Neural crest cell (in vitro differentiated cells): ENCODE data around the gene TBC1D23. TPM values are rescaled to one million over a fixed set of nuclear protein-coding genes. Genes with fewer than 3 reads are reported as not detected.
A peak's percentile ranks its signal among the peaks of the same experiment; 100 is the strongest.
"Not testable (repeated sequence)": the region's sequence is repeated elsewhere in the genome, so short reads cannot be mapped to it uniquely, and the experiment has no call there.

ENCODE experiments used
- DNase-seq: peaks from one replicate; pipeline ENCODE4 v3.0.0; 2021; ENCODE audit warnings: low read depth, mixed read lengths, low spot score
- H3K27ac Mint-ChIP-seq: one replicate; pipeline ENCODE4 v1.8.0; 2021; ENCODE audit warnings: mild to moderate bottlenecking, mixed read lengths; ENCODE audit not compliant: unreplicated experiment
- H3K27me3 Mint-ChIP-seq: 2 replicates; pipeline ENCODE4 v1.8.0; 2021; ENCODE audit warnings: low read depth, mild to moderate bottlenecking, mixed read lengths
- H3K36me3 Mint-ChIP-seq: 2 replicates; pipeline ENCODE4 v1.8.0; 2021; ENCODE audit warnings: low read depth, mild to moderate bottlenecking, mixed read lengths
- H3K4me1 Mint-ChIP-seq: 2 replicates; pipeline ENCODE4 v1.8.0; 2021; ENCODE audit warnings: mixed read lengths
- H3K4me3 Mint-ChIP-seq: one replicate; pipeline ENCODE4 v1.8.0; 2021; ENCODE audit warnings: mild to moderate bottlenecking, mixed read lengths
- H3K9me3 Mint-ChIP-seq: 2 replicates; pipeline ENCODE4 v1.8.0; 2021; ENCODE audit warnings: mixed read lengths
- total RNA-seq: library from RNA; stranded (reverse); gene quantifications from 2 replicates; pipeline ENCODE4 v1.2.1, GENCODE V29; 2021
- TF ChIP-seq, protein P1 (sequence below): fragments of 200-600 bp; sonication (generic); conservative IDR thresholded peaks from 2 replicates; pipeline ENCODE4 v1.5.0; 2021; ENCODE audit warnings: antibody characterized with exemption, mild to moderate bottlenecking

The TBC1D23 gene
- total RNA-seq, 1 donor from 2014 or later, result 23.3 TPM

DNA sequence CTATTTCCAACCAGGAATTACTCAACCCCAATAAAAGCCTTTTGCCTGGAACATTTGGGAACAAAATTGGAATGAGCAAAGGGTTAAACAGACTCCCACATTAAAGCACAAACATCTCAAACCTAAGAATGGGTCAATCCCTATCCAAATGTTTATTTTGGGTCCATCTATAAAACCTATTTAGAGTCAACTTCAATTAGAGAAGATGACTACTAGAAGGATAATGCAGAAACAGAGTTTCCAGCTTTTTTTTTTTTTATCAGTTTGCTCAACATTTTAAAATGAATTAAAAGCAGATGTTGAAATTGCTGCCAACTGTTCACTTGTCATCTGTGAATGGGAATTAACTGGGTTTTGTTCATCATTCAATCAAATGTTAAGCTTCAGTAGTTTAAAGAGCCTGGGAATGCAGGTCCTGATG lies 4.1 kb upstream of the TBC1D23 start:
- H3K4me1 Mint-ChIP-seq, result peaks cover 37% of the 10 kb centered on the region
- H3K27me3 Mint-ChIP-seq, result no peaks in the 10 kb centered on the region
- no peak for DNase-seq
- H3K4me3 Mint-ChIP-seq, result no peak overlapping the region
- H3K36me3 Mint-ChIP-seq, result no peaks in the 10 kb centered on the region
- H3K9me3 Mint-ChIP-seq, result no peaks in the 10 kb centered on the region
- TF ChIP-seq, protein P1, sequence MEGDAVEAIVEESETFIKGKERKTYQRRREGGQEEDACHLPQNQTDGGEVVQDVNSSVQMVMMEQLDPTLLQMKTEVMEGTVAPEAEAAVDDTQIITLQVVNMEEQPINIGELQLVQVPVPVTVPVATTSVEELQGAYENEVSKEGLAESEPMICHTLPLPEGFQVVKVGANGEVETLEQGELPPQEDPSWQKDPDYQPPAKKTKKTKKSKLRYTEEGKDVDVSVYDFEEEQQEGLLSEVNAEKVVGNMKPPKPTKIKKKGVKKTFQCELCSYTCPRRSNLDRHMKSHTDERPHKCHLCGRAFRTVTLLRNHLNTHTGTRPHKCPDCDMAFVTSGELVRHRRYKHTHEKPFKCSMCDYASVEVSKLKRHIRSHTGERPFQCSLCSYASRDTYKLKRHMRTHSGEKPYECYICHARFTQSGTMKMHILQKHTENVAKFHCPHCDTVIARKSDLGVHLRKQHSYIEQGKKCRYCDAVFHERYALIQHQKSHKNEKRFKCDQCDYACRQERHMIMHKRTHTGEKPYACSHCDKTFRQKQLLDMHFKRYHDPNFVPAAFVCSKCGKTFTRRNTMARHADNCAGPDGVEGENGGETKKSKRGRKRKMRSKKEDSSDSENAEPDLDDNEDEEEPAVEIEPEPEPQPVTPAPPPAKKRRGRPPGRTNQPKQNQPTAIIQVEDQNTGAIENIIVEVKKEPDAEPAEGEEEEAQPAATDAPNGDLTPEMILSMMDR, result no peak
- no peak overlapping the region for H3K27ac Mint-ChIP-seq

DNA sequence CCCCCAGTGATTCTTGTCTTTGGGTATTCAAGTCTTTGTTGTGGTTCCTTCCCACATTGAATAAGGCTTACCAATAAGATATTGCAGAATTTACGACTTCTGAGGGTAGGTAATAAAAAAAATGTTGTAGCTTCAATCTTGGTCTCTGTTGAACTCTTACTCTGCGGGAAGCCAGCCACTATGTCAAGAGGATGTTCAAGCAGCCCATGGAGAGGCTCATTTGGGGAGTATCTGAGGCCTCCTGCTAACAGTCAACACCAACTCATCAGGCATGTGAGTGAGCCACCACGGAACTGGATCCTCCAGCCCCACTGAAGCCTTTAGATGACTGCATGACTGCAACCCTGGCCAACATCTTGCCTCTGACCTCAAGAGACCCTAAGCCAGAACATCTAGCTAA lies 3.2 kb upstream of the TBC1D23 start:
- Mint-ChIP-seq H3K36me3 (no peaks in the 10 kb centered on the region), H3K4me3 (peak overlapping the region; percentile 21)
- TF ChIP-seq, protein P1, result no peak

GRCh38 chr3:100260081-100260684 lies 609 bp upstream of the TBC1D23 start:
- Mint-ChIP-seq H3K27me3 (no peaks in the 10 kb centered on the region), H3K4me3 (peak overlapping the region; percentile 88), H3K36me3 (no peaks in the 10 kb centered on the region), H3K9me3 (no peaks in the 10 kb centered on the region), H3K4me1 (peaks cover 41% of the 10 kb centered on the region), H3K27ac (peak overlapping the region; percentile 90)
- DNase-seq, result peak; percentile 6
- TF ChIP-seq, protein P1, result peak; percentile 50

More for the DNA sequence above, 3.2 kb upstream of the TBC1D23 start:
- no peak overlapping the region for H3K27ac Mint-ChIP-seq
- H3K27me3 Mint-ChIP-seq, result no peaks in the 10 kb centered on the region
- no peak for DNase-seq
- H3K9me3 Mint-ChIP-seq, result no peaks in the 10 kb centered on the region
- H3K4me1 Mint-ChIP-seq, result peaks cover 42% of the 10 kb centered on the region

DNA sequence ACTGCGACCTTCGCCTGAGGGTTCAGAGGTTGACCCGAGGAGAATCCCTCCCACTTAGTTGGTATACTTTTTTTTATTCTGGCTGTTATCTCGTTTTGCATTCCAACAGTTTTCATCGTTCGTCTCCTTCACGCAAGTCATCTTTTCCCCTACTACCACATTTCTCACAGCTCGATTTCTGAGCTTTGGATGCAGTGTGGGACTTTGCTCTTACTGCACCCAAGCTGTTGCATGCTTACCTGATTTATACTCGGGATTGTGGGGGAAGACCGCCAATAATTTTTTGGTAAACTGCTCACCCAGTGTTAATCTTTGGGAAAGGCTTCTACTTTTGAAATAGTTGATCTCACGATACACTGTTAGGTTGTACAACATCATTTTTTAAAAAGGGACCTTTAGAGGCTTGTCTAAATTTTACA lies 702 bp downstream of the TBC1D23 start:
- Mint-ChIP-seq H3K27me3 (no peaks in the 10 kb centered on the region), H3K27ac (peak overlapping the region; percentile 76), H3K9me3 (no peaks in the 10 kb centered on the region), H3K4me1 (peaks cover 41% of the 10 kb centered on the region), H3K36me3 (no peaks in the 10 kb centered on the region), H3K4me3 (peak overlapping the region; percentile 88)
- no peak for DNase-seq
- TF ChIP-seq, protein P1, result no peak

GRCh38 chr3:100262925-100263324 lies 2.1 kb downstream of the TBC1D23 start:
- H3K27me3 Mint-ChIP-seq, H3K27ac Mint-ChIP-seq, H3K36me3 Mint-ChIP-seq: not testable (repeated sequence)

DNA sequence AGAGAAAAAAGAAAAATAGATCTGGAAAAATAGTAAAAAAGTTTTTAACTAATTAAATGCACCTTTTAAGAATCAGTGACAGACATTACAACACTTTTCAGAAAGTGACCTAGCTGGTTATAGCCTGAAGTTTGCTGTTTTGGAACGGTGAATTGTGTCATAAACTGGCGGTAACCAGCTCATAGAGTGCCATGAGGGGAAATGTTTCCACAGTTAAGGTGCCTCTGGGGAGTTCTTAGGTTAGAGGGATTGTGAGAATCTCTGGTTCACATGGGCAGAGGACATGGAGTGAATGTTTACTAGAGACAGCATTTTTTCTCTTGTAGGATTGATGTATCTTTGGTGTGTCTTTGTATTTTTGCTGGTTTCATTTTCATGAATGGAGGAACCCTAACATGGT lies 2.8 kb downstream of the TBC1D23 start:
- H3K36me3 Mint-ChIP-seq, result no peaks in the 10 kb centered on the region
- no peak for DNase-seq
- TF ChIP-seq, protein P1, result no peak
- H3K27me3 Mint-ChIP-seq, result no peaks in the 10 kb centered on the region
- peaks cover 34% of the 10 kb centered on the region for H3K4me1 Mint-ChIP-seq
- peak overlapping the region; percentile 32 for H3K4me3 Mint-ChIP-seq
- no peaks in the 10 kb centered on the region for H3K9me3 Mint-ChIP-seq
- H3K27ac Mint-ChIP-seq, result no peak overlapping the region

More at GRCh38 chr3:100262925-100263324, 2.1 kb downstream of the TBC1D23 start:
- H3K4me1 Mint-ChIP-seq, result peaks cover 34% of the 10 kb centered on the region
- peak overlapping the region; percentile 32 for H3K4me3 Mint-ChIP-seq
- not testable (repeated sequence) for H3K9me3 Mint-ChIP-seq, DNase-seq
